CD4-positive, alpha-beta T cell treated with Interleukin-4 for 1 hour (primary cell): ENCODE measurements around the gene DLL3.

Experiments
- DNase-seq, 2 donors: peaks; one replicate each; pipeline ENCODE4 v3.0.0-alpha.2; 2020 to 2022

Gene DLL3

GRCh38 chr19:39483141-39483540, 15.6 kb upstream of the DLL3 start:
- DNase-seq, result no peak

- no peak for DNase-seq
Observed at GRCh38 chr19:39489756-39490155, 9.0 kb upstream of the DLL3 start.

DNA sequence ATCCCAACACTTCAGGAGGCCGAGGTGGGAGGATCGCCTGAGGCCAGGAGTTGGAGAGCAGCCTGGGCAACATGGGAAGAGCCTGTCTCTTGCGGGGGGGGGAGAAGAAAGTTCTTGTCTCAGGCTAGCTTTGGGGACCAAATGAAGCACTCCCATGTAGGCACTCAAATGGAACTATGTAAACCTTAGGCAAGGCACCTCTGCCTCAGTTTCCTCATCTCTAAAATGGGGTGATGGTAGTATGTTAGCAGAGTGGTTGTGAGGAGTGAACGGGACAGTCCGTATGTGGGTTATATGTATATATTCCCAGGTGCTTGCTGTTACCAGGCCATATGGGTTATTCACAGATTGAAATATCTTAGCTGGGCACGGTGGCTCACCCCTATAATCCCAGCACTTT, 6.5 kb upstream of the DLL3 start:
- no peak for DNase-seq

GRCh38 chr19:39492788-39493187, 6.0 kb upstream of the DLL3 start:
- no peak for DNase-seq

- no peak for DNase-seq
Observed at GRCh38 chr19:39494661-39495060, 4.1 kb upstream of the DLL3 start.

GRCh38 chr19:39496063-39496462, 2.7 kb upstream of the DLL3 start:
- DNase-seq, result no peak

- no peak for DNase-seq
Observed at GRCh38 chr19:39497701-39497995, 1.1 kb upstream of the DLL3 start.

- DNase-seq, result no peak
Observed at GRCh38 chr19:39497996-39498797, 550 bp upstream of the DLL3 start.

DNA sequence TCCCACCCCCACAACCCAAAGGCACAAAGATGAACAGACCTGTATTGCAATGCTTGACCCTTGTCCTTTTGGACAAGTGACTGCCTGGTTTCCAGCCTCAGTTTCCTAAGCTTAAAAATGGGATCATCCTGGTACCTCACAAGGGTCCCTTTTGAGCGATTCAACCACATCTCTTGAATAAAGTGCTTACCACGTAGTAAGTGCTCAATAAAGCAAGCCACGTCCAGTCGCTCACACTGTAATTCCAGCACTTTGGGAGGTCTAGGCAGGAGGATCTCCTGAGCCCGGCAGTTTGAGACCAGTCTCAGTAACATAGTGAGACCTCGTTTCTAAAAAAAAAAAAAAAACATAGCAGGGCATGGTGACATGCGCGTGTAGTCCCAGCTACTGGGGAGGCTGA, 1.2 kb downstream of the DLL3 start:
- DNase-seq, result no peak

DNA sequence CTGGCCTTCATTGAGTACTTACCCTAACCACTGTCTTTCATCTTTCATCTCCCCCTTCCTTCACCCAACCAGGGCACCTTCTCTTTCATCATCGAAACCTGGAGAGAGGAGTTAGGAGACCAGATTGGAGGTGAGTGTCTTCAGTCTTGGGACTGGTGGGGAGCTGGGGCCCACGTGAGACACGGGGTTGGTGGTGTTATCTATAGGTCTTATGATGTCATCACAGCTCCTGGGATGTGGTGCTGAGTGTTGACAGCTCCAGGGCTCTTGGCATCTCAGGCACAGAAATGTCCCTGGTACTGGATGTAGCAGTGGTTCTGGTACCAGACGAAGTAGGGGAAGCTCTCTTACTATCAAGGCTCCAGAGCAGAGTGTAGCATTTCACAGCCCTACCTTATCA, 1.8 kb downstream of the DLL3 start:
- no peak for DNase-seq

DNA sequence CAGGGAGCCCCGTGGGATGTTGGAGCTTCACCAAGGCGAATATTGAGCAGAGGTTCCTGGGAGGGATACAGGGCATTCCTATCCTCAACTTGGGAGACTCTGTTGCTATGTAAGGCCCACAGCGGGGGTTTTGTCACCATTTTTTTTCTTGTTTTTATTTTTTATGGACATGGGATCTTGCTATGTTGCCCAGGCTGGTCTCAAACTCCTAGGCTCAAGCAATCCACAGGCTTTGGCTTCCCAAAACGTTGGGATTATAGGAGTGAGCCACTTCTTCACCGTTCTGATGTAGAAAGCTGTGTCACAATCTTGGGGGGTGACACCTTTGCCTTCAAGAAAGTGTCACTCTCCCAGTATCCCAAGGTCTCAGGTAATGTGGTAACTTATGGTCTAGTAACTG, 2.6 kb downstream of the DLL3 start:
- DNase-seq, result no peak

GRCh38 chr19:39502640-39503417, 4.1 kb downstream of the DLL3 start:
- DNase-seq, result peak; percentile 77 to 79

DNA sequence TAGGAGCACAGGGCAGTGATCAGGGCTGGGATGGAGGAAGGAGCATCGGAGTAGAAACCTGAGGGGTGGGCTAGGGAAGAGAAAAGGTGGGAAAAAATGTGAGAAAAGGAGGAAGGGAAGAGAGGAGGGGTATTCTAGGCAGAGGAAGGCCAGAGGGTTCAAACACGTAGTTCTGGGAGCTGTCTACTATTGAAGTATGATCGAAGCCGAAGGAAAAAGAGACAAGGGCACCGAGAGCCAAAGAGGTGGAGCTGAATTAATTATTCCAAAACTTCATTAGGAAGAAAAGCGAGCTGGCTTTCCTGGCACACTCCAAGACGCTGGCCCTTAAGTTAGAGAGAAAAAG, 7.8 kb downstream of the DLL3 start:
- DNase-seq, result no peak

DNA sequence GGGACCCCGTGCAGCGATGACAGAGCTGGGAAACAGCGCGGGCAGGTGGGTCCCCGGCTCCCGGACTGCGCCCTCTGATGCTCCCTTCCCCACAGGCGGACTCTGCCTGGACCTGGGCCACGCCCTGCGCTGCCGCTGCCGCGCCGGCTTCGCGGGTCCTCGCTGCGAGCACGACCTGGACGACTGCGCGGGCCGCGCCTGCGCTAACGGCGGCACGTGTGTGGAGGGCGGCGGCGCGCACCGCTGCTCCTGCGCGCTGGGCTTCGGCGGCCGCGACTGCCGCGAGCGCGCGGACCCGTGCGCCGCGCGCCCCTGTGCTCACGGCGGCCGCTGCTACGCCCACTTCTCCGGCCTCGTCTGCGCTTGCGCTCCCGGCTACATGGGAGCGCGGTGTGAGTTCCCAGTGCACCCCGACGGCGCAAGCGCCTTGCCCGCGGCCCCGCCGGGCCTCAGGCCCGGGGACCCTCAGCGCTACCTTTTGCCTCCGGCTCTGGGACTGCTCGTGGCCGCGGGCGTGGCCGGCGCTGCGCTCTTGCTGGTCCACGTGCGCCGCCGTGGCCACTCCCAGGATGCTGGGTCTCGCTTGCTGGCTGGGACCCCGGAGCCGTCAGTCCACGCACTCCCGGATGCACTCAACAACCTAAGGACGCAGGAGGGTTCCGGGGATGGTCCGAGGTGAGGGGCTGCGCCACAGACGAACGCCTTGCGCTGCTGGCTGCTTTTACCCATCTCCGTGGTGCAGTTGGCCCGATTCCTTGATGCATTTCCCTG, 8.4 kb downstream of the DLL3 start:
- peak; percentile 46 to 53 for DNase-seq

DNA sequence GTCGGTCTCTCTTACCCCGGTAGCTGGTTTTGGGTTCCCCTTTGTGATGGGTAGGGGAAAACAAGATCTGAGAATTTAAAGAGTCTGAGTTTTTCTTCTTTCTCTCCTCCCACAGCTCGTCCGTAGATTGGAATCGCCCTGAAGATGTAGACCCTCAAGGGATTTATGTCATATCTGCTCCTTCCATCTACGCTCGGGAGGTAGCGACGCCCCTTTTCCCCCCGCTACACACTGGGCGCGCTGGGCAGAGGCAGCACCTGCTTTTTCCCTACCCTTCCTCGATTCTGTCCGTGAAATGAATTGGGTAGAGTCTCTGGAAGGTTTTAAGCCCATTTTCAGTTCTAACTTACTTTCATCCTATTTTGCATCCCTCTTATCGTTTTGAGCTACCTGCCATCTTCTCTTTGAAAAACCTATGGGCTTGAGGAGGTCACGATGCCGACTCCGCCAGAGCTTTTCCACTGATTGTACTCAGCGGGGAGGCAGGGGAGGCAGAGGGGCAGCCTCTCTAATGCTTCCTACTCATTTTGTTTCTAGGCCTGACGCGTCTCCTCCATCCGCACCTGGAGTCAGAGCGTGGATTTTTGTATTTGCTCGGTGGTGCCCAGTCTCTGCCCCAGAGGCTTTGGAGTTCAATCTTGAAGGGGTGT, 9.1 kb downstream of the DLL3 start:
- no peak for DNase-seq

DNA sequence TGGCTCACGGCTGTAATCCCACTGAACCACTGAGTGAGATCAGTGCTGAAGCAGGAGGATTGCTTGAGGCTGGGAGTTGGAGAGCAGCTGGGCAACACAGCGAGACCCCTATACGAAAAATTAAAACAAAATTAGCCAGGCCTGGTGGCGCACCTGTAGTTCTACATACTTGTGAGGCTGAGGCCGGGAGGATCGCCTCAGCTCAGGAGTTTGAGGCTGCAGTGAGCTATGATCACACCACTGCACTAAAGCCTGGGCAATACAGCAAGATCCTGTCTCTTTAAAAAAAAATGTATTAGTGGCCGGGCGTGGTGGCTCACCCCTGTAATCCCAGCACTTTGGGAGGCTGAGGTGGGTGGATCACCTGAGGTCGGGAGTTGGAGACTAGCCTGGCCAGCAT, 9.9 kb downstream of the DLL3 start:
- DNase-seq, result no peak

GRCh38 chr19:39509233-39509632, 10.5 kb downstream of the DLL3 start:
- DNase-seq, result no peak

DNA sequence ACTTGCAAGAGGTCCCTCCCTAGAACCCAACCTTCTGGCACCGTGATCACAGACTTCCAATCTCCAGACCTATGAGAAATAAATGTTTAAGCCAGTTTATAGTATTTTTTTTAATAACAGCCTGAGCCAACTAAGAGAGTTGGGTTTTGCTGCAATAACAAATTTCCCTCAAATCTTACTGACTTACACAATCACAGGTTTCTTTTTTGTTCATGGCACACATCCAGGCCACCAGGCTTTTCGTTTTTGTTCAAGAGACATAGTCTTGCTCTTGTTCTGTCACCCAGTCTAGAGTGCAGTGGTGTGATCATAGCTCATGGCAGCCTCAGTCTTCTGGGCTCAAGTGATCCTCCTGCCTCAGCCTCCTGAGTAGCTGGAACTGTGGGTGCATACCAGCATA, 14.2 kb downstream of the DLL3 start:
- DNase-seq, result no peak

GRCh38 chr19:39514840-39515550, 16.2 kb downstream of the DLL3 start, which contains the start of gene SELENOV:
SELENOV (plus strand) TSS chr19:39515139; CDS start chr19:39515213, 74 bp downstream.
- peak in 1 of 2 donors; percentile 27 for DNase-seq

DNA sequence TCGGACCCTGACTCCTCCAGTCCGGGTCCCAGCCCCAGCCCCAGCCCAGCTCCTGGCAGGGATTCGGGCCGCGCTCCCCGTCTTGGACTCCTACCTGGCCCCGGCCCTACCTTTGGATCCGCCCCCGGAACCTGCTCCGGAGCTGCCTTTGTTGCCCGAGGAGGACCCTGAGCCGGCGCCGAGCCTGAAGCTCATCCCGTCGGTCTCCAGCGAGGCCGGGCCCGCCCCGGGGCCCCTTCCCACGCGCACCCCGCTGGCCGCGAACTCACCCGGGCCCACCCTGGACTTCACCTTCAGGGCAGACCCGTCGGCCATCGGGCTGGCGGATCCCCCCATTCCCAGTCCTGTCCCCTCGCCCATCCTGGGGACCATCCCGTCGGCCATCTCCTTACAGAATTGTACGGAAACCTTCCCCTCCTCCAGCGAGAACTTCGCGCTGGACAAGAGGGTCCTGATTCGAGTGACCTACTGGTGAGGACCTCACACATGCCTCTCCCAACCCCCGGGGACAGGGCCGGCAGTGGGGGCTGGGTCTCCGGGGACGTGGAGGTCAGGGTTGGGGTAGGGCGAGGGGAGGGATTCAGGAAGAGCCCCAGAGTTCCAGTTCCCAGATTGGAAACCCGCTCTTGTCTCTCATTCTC, 16.9 kb downstream of the DLL3 start:
- DNase-seq, result no peak

DNA sequence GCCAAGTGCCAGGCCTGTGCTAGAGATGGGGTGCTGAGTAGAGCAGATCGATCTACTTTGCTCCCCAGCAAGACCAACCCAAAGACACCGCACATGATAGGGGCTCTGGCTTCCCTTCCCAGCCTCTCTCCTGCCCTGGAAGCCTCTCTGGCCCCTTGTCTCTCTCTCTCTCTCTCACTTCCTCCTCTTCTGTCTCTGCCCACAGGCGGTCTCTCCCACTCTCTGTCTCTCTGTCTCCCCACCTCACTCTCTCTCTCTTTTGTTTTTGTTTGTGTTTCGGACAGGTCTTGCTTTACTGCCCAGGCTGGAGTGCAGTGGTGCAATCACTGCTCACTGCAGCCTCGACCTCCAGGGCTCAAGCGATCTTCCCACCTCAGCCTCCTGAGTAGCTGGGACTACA, 17.5 kb downstream of the DLL3 start:
- DNase-seq, result no peak

- DNase-seq, result no peak
Observed at GRCh38 chr19:39517432-39517831, 18.7 kb downstream of the DLL3 start.
